DND-41 (cell line): Measurements from ENCODE around the gene LDLRAD2.

Experiments used
- ATAC-seq: fragments of 200-7000 bp; cut with Tn5 transposase; 3 replicates; pipeline ENCODE4 v1.9.1; 2021; ENCODE audit warnings: low read depth; ENCODE audit not compliant: insufficient read depth
- DNase-seq: peaks from one replicate; pipeline ENCODE4 v3.0.0-alpha.2; 2020
- H2AFZ ChIP-seq: 2 replicates; pipeline ENCODE4 v1.6.0; 2012; ENCODE audit warnings: low read depth, low read length
- H3K27ac ChIP-seq: 2 replicates; pipeline ENCODE4 v1.5.1; 2012; ENCODE audit warnings: low read length, inconsistent platforms
- H3K27me3 ChIP-seq: fragments of 200-600 bp; sonication (generic); 2 replicates; pipeline ENCODE4 v1.6.0; 2012; ENCODE audit warnings: low read length, mild to moderate bottlenecking, inconsistent platforms; ENCODE audit not compliant: insufficient read depth, poor library complexity
- H3K36me3 ChIP-seq: 2 replicates; pipeline ENCODE4 v1.5.1; 2012; ENCODE audit warnings: low read length, inconsistent platforms; ENCODE audit not compliant: insufficient read depth
- H3K4me1 ChIP-seq: 2 replicates; pipeline ENCODE4 v1.5.1; 2012; ENCODE audit warnings: mild to moderate bottlenecking, low read length; ENCODE audit not compliant: insufficient read depth
- H3K4me2 ChIP-seq: 2 replicates; pipeline ENCODE4 v1.6.0; 2012; ENCODE audit warnings: mild to moderate bottlenecking, moderate library complexity, low read length, inconsistent platforms; ENCODE audit not compliant: insufficient read depth
- H3K4me3 ChIP-seq, 2 experiments: fragments of 200-600 bp in 1 of 2; shearing (Covaris generic) in 1 of 2; 2 replicates each; pipeline ENCODE4 v1.5.1; 2012 to 2016; ENCODE audit warnings: inconsistent platforms in 2 of 2, low read length in 2 of 2, mild to moderate bottlenecking in 2 of 2, low read depth in 1 of 2, moderate library complexity in 1 of 2
- H3K79me2 ChIP-seq: 2 replicates; pipeline ENCODE4 v1.6.0; 2012; ENCODE audit warnings: low read length, inconsistent platforms; ENCODE audit not compliant: insufficient read depth
- H3K9ac ChIP-seq: 2 replicates; pipeline ENCODE4 v1.6.0; 2012; ENCODE audit warnings: low read depth, mild to moderate bottlenecking, inconsistent platforms, low read length, moderate library complexity
- H3K9me3 ChIP-seq: 2 replicates; pipeline ENCODE4 v1.5.1; 2012; ENCODE audit warnings: low read length, moderate library complexity, mild to moderate bottlenecking, inconsistent platforms; ENCODE audit not compliant: insufficient read depth, severe bottlenecking
- H4K20me1 ChIP-seq: 2 replicates; pipeline ENCODE4 v1.6.0; 2012; ENCODE audit warnings: low read length; ENCODE audit not compliant: insufficient read depth
- CTCF ChIP-seq: IDR thresholded peaks from 2 replicates; pipeline ENCODE4 v1.5.1; 2012; ENCODE audit warnings: borderline replicate concordance, low read length, moderate library complexity, mild to moderate bottlenecking; ENCODE audit not compliant: poor library complexity, severe bottlenecking; ENCODE audit errors: extremely low read depth
- EZH2 ChIP-seq: IDR thresholded peaks from 3 replicates; pipeline ENCODE4 v1.6.1; 2012; ENCODE audit warnings: borderline replicate concordance, low read depth, mild to moderate bottlenecking, moderate library complexity, low read length, inconsistent platforms; ENCODE audit not compliant: severe bottlenecking

Gene LDLRAD2

DNA sequence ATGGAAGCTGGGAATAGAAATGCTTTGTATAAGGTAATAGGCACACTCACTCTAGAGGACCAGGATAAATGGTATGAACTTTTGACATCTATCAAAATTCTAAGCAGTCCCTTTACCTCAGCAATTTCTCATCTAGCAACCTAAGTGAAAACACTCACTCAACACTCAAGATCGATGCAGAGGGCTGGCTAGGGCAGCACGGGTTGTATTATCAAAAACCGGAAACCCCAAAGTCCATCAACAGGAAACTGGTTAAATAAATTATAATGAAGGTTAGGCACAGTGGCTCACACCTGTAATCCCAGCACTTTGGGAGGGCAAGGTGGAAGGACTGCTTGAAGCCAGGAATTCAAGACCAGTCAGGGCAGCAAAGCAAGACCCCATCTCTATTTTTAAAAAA lies 38.5 kb upstream of the LDLRAD2 start:
- H3K36me3 ChIP-seq: 0 out of 2 replicates have a peak, but pooled peaks cover 14% of the 10 kb centered on the region
- H3K4me2 ChIP-seq: no peak overlapping the region
- no peaks in the 10 kb centered on the region for H3K9me3 ChIP-seq
- no peak for ATAC-seq
- peaks cover 98% of the 10 kb centered on the region for H3K79me2 ChIP-seq
- no peak overlapping the region for H3K4me3 ChIP-seq
- H3K27ac ChIP-seq: no peak overlapping the region
- no peaks in the 10 kb centered on the region for H3K27me3 ChIP-seq
- H4K20me1 ChIP-seq: peaks cover 67% of the 10 kb centered on the region
- TF ChIP-seq CTCF (no peak), EZH2 (no peak)
- no peak for DNase-seq
- no peaks in the 10 kb centered on the region for H3K4me1 ChIP-seq
- no peak overlapping the region for H3K9ac ChIP-seq
- no peak overlapping the region for H2AFZ ChIP-seq

GRCh38 chr1:21774835-21775549 lies 37.1 kb upstream of the LDLRAD2 start:
- peaks cover 4% of the 10 kb centered on the region for H3K4me1 ChIP-seq
- H3K36me3 ChIP-seq: 0 out of 2 replicates have a peak, but pooled peaks cover 14% of the 10 kb centered on the region
- no peak overlapping the region for H3K4me3 ChIP-seq
- DNase-seq (no peak), ATAC-seq (no peak)
- H3K9ac ChIP-seq: no peak overlapping the region
- H4K20me1 ChIP-seq: peaks cover 59% of the 10 kb centered on the region
- H3K4me2 ChIP-seq: no peak overlapping the region
- H3K27me3 ChIP-seq: no peaks in the 10 kb centered on the region
- H2AFZ ChIP-seq: no peak overlapping the region
- peaks cover 98% of the 10 kb centered on the region for H3K79me2 ChIP-seq
- H3K9me3 ChIP-seq: no peaks in the 10 kb centered on the region
- TF ChIP-seq CTCF (no peak), EZH2 (no peak)
- H3K27ac ChIP-seq: no peak overlapping the region

- H3K4me2 ChIP-seq: no peak overlapping the region
- no peak overlapping the region for H2AFZ ChIP-seq
- no peak for ATAC-seq
- DNase-seq: no peak
- no peaks in the 10 kb centered on the region for H3K27me3 ChIP-seq
- H4K20me1 ChIP-seq: peaks cover 60% of the 10 kb centered on the region
- H3K36me3 ChIP-seq: 0 out of 2 replicates have a peak, but pooled peaks cover 14% of the 10 kb centered on the region
- no peak overlapping the region for H3K27ac ChIP-seq
- no peak overlapping the region for H3K9ac ChIP-seq
- no peak for TF ChIP-seq EZH2
- TF ChIP-seq CTCF: no peak
- no peak overlapping the region for H3K4me3 ChIP-seq
- peaks cover 98% of the 10 kb centered on the region for H3K79me2 ChIP-seq
- no peaks in the 10 kb centered on the region for H3K9me3 ChIP-seq
- peaks cover 10% of the 10 kb centered on the region for H3K4me1 ChIP-seq
Observed at GRCh38 chr1:21775550-21775914, 36.5 kb upstream of the LDLRAD2 start.
